A549 treated with RU486 at 1 μM for 4 hours (cell line): ENCODE results near the gene CAMK2N1. TPM values are rescaled to one million over a fixed set of nuclear protein-coding genes. Genes with fewer than 3 reads are reported as not detected.

ENCODE experiments used
- total RNA-seq: library from RNA; stranded (reverse); fragments of 200-300 nt; extraction: Qiagen RNA extraction; gene quantifications from 5 replicates; pipeline ENCODE4 v1.2.3, GENCODE V29; 2022; ENCODE audit warnings: low read depth

The CAMK2N1 gene
- 27.4 to 53.4 TPM (median 53.3 TPM) in 5 replicates for total RNA-seq

DNA sequence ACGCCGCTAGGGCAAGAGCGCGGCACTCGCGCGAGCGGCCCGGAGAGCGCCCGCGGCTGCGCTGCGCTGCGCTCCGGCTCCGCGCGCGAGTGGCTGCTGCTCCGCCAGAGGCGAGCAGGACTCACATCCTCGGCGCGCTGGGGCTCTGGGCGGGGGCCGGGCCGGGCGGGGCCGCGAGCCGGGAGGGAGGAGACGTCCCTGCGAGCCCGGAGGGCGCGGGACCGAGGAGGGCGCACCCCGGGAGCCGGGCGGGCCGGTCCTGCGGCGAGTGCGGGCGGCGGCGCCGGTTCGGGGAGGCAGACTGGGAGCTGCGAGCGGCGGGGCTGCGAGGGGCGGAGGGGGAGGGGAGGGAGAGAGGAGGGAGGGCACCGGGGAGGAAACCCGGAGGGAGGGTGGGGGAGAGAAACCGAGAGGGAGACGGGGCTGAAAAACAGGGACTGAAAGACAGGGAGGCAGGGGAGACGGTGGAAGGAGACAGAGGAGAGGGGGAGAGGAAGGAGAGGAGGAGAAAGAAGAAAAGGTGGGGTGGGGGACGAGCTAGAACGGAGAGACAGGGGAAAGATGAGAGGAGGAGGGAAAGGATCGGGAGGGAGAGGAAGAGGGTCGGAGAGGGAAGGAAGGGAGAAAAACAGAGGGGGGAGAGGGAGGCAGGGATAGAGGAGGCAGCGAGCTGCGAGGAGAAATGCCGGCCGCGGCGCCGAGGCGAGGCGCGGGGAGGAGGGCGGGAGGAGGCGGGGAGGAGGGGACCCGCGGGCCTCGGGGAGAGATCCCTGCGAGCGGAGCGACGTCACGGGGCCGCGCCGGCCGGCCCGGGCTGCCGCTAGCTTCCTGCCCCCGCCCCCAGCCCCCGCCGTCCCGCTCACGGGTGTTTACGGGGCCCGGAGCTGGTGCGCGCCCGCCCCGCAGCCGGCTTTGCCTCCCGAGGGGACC, at the start of gene CAMK2N1:
Gene CAMK2N1 (minus strand): TSS at position 684 of the 930 bp plus-strand sequence. CDS start 831 bp downstream, outside the sequence.

DNA sequence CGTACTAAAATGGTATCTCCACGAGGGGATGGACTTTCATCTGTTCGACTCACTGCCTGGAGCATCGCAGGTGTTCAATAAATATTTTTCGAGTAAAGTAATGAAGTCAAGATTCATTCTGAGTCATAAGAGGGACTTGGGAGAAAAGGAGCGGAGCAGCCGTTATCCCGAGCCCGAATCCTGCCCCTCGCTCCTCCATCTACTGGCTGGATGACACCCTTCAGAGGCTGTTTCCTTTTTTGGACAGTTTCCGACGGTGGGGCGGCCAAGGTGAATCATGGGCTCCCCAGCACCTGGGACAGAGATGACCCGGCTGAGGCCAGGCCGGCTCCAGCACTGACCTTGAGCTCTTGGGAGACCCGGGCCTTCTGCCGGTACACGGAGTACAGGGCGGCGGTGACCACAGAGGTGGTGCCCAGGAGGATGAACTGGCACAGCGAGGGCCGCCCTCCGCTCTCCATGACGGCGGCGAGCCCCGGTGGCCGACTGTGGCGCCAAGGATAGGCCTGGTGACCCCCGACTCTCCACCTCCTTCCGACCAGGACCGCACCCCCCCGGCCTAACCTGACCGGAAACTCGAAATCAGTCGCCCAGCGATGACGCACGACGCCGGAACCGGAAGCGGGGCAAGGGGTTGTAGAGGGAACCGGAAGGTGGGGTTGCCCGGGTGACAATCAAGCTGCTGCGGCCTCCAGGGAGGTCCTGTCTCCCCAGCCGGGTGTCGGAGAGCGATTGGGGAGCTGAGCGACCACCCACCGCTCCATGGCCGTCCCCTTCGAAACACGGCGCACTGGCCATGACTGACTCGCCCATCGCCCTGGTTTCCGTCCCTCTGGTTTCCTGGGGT, 21.8 kb upstream of the CAMK2N1 start, which contains the start of gene MUL1:
Gene MUL1 (minus strand): TSS at position 588 of the 847 bp plus-strand sequence. CDS start 127 bp downstream, at position 461.

Other genes with a start within 250 kb of the CAMK2N1 start
- gene VWA5B1, start 195.3 kb downstream of the CAMK2N1 start, total RNA-seq = not detected in 5 replicates
- gene MUL1, start 21.9 kb upstream of the CAMK2N1 start, total RNA-seq = 34.3 to 40.6 TPM (median 39.6 TPM) in 5 replicates
- gene FAM43B, start 66.4 kb upstream of the CAMK2N1 start, total RNA-seq = 3.7 to 6.6 TPM (median 5.0 TPM) in 5 replicates
- gene CDA, start 102.9 kb upstream of the CAMK2N1 start, total RNA-seq = 28.9 to 42.4 TPM (median 35.2 TPM) in 5 replicates
- 27.8 to 41.3 TPM (median 37.0 TPM) in 5 replicates for gene PINK1, start 147.2 kb upstream of the CAMK2N1 start, total RNA-seq
- 174 to 214 TPM (median 206 TPM) in 5 replicates for gene DDOST, start 175.2 kb upstream of the CAMK2N1 start, total RNA-seq
- gene KIF17, start 231.8 kb upstream of the CAMK2N1 start, total RNA-seq = 0.80 to 1.6 TPM (median 1.2 TPM) in 5 replicates
- 12.4 to 19.2 TPM (median 16.3 TPM) in 5 replicates for gene SH2D5, start 246.5 kb upstream of the CAMK2N1 start, total RNA-seq